Inferior parietal cortex (tissue), 1 donor: ENCODE data around the gene CISD3.
"Not testable (repeated sequence)": the region's sequence is repeated elsewhere in the genome, so short reads cannot be mapped to it uniquely, and the experiment has no call there.

Experiments used
- DNase-seq: peaks from one replicate; pipeline ENCODE4 v3.0.0-alpha.2; 2016; ENCODE audit errors: extremely low spot score

CISD3 gene

GRCh38 chr17:38707678-38708351, 22.3 kb upstream of the CISD3 start:
- no peak for DNase-seq

DNA sequence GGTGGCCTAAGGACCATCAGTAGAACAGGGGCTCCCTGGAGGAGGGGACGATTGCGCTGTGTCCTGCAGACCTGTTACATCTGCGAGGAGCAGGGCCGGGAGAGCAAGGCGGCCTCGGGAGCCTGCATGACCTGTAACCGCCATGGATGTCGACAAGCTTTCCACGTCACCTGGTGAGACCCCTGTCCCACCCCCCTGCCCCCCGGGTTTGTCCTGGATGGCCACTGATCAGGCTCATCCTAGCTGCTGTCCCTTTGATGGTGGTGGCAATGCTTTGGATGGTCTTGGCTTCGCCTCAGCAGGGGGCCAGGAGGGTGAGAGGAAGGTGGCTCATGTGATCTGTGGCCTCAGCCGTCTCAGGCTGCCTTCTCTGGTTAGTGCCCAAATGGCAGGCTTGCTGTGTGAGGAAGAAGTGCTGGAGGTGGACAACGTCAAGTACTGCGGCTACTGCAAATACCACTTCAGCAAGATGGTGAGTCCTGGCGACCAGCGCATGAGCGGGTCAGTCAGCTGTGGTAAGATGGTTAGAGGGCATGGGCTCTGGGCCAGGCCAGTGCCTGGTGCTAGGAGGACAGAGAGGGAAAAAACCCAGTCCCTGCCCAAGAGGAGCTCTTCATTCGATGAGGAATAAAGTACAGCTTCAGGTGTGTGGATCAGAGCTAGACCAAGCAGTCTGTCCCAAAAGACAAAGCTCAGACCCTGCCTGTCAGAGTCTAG, 20.9 kb upstream of the CISD3 start:
- no peak for DNase-seq

GRCh38 chr17:38709864-38710603, 20.1 kb upstream of the CISD3 start:
- no peak for DNase-seq

DNA sequence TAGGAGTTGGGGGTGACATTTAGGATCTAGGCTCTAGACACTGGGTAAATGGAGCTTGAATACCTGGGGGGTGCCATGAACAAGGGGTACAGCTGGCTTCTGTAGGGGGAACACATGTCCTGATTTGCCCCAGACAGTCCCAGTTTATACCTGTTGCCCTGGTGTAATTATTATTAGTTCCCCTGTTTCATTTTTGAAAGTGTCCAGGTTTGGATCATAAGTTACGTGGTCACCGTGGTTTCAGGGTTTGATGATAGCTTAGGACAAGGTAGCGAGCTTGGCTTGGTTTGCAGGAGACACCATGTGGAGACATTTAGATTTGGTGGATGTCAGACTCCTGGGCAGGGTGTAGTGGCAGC, 19.6 kb upstream of the CISD3 start:
- DNase-seq, result no peak

- DNase-seq, result no peak
These were observed 19.2 kb upstream of the CISD3 start for GRCh38 chr17:38710985-38711384.

DNA sequence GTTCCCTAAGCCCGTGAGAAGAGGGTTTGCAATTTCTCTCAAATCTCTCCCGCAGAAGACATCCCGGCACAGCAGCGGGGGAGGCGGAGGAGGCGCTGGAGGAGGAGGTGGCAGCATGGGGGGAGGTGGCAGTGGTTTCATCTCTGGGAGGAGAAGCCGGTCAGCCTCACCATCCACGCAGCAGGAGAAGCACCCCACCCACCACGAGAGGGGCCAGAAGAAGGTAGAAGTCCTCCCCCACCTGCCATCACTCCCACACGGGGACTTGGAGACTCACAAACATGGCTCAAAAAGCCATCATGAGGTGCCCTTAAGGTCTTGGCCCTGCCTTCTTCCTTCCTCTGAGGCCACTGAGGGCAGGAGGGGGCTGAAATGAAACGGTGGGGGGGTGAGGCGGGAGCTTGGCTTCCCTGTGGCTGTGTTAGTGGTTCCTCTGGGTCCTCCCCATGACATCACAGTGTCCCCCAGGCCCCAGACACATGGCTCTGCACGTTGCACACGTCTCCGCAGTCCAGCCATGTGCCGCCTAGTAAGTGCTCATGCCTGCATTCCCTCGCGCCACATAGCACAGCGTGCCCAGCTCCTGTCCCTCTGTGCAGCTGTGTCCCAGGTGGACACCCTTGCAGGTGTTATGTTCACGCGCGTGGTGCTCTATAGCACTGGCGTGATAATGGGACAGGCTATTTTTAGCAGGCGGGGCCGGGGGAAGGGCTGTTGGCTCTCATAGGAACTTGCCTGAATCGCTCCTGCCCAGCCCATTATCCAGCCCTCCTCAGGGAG, 18.2 kb upstream of the CISD3 start:
- no peak for DNase-seq

- DNase-seq, result no peak
These were observed 17.5 kb upstream of the CISD3 start for GRCh38 chr17:38712593-38712992.

DNA sequence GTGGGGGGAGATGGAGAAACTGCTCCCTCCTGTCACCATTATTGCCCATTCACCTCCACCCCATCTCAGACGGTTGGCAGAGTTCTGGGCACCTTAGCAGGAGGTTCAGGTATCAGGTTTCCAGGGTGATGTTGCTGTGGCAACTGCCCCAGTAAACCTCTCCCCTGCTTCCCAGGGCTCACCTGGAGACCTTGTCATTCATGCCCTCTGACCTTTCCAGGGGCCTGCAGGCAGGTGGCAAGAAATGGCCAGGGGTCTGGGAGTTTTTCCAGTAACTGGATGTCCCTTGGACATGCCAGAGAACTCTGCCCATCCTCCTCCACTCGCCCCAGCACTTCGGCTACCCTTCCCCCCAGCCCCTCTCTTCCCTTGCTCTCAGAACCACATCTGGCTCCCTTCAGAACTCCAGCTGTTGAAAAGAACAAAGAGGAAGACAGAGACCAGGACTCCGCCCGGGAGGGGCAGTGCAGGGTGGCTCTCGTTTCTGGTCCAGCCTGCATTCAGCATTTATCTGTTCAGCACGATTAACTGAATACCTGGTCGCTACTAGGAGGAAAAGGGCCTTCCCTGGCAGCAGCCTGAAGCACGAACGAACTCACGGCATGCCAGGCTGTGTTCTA, 16.6 kb upstream of the CISD3 start:
- DNase-seq, result no peak

DNA sequence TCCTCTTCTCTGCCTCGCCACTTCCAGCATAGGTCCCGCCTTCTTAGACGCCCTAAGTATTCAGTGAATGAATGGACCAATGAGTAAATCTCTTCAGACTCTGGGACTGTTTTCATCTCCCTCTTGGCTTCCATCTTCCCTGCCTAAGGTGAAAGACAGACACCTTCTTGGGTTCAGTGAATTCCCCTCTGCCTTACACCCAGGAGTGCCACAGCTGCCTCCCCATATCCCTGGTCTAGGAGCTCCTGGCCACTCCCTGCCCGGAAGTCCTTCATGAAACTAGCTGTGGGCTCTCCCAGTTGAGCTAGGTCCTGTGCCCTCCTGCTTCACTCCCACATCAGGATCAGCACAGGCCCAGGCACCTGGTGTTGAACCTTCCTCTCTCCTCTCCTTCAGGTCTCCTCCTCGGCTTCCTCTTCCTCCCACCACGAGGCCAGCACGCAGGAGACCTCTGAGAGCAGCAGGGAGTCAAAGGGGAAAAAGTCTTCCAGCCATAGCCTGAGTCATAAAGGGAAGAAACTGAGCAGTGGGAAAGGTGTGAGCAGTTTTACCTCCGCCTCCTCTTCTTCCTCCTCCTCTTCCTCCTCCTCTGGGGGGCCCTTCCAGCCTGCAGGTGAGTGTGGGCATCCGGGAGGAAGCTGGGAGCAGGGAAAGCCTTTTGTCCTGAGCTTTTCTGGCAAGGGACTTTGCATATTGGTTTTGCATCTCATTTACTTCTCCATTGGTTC, 14.8 kb upstream of the CISD3 start:
- no peak for DNase-seq

DNA sequence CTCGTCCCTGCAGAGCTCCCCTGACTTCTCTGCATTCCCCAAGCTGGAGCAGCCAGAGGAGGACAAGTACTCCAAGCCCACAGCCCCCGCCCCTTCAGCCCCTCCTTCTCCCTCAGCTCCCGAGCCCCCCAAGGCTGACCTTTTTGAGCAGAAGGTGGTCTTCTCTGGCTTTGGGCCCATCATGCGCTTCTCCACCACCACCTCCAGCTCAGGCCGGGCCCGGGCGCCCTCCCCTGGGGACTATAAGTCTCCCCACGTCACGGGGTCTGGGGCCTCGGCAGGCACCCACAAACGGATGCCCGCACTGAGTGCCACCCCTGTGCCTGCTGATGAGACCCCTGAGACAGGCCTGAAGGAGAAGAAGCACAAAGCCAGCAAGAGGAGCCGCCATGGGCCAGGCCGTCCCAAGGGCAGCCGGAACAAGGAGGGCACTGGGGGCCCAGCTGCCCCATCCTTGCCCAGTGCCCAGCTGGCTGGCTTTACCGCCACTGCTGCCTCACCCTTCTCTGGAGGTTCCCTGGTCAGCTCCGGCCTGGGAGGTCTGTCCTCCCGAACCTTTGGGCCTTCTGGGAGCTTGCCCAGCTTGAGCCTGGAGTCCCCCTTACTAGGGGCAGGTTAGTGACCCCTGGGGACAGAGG, 13.7 kb upstream of the CISD3 start:
- no peak for DNase-seq

DNA sequence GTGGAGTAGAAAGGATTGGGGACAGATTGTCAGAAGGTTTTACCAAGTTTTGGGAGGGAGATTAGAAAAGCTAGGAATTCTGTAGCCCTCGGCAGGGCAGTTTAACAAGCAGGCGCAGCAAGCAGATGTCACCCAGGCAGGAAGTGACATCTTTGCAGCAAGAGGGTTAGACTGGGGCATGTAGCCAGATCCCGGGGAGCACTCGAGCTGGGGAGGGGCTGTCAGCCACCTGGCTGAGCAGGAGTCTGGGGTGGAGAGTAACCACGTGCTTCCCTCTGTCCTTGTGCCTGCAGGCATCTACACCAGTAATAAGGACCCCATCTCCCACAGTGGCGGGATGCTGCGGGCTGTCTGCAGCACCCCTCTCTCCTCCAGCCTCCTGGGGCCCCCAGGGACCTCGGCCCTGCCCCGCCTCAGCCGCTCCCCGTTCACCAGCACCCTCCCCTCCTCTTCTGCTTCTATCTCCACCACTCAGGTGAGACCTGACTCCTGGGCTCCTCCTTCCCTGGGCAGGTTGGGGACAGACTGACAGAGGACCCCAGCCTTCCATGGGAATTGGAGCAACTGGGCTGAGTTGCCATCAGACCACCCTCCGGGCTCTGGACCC, 12.9 kb upstream of the CISD3 start:
- DNase-seq, result no peak

GRCh38 chr17:38719289-38719942, 10.7 kb upstream of the CISD3 start:
- DNase-seq, result no peak

GRCh38 chr17:38719943-38720641, 10.0 kb upstream of the CISD3 start:
- no peak for DNase-seq

GRCh38 chr17:38720941-38721340, 9.2 kb upstream of the CISD3 start:
- DNase-seq, result no peak

- no peak for DNase-seq
These were observed 8.3 kb upstream of the CISD3 start for GRCh38 chr17:38721802-38722201.

- no peak for DNase-seq
These were observed 5.7 kb upstream of the CISD3 start for GRCh38 chr17:38724337-38724988.

DNA sequence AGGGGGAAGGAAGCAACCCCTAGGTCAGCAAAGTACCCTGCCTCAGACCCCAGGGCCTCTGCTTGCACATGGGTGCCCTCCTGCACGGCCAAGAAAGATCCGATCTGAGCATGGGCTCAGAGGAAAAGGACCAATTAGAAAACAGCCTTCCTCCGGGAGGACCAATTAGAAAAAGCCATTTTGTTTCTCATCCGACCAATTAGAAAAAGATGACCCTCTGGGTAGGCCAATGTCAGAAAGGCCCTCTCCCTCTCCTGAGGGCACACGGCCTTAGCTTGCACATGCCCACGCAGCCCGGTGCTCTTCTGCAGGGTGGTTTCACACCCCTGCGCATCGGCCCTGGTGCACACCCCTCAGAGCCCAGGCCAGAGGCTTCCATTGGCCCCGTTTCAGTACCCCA, 5.1 kb upstream of the CISD3 start:
- no peak for DNase-seq

GRCh38 chr17:38726145-38726544, 4.0 kb upstream of the CISD3 start:
- not testable (repeated sequence) for DNase-seq
